ENCODE measurements around the gene TTLL13.

TTLL13 gene

GRCh38 chr15:90217671-90218394 is 31.5 kb upstream of the TTLL13 start:
- no peak for DNase-seq

- no peak for DNase-seq
Observed at GRCh38 chr15:90219421-90220141, 29.8 kb upstream of the TTLL13 start.

- DNase-seq, result peak; percentile 60
Observed at GRCh38 chr15:90221246-90221900, 28.0 kb upstream of the TTLL13 start.

GRCh38 chr15:90222547-90222946 is 26.8 kb upstream of the TTLL13 start:
- DNase-seq, result no peak

- no peak for DNase-seq
Observed at GRCh38 chr15:90223441-90224165, 25.8 kb upstream of the TTLL13 start.

- no peak for DNase-seq
Observed at GRCh38 chr15:90225047-90225446, 24.3 kb upstream of the TTLL13 start.

GRCh38 chr15:90225504-90226234 is 23.7 kb upstream of the TTLL13 start:
- no peak for DNase-seq

GRCh38 chr15:90227336-90227735 is 22.0 kb upstream of the TTLL13 start:
- no peak for DNase-seq

GRCh38 chr15:90227816-90228772 is 21.3 kb upstream of the TTLL13 start:
- DNase-seq, result no peak

- no peak for DNase-seq
Observed at GRCh38 chr15:90228960-90229359, 20.4 kb upstream of the TTLL13 start.

DNA sequence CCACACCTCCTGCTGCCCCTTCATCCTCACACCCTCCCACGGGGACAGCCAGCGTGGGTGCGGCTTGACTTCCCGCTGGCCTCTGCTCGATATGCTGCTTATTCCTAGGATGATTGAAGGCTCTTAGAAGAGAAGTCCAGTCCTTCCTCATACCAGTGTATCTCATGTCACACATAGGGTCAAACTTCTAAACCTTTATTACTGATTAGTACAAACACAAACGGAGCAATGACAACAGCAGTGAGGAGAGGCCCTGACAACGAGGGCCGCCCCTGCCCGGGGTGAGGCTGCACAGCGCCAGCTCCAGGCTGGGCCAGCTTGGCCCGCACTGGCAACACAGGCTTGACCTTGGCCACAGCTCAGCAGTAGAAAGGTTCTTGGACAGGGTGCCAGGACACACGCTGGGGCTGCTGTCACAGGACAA is 19.3 kb upstream of the TTLL13 start:
- no peak for DNase-seq

DNA sequence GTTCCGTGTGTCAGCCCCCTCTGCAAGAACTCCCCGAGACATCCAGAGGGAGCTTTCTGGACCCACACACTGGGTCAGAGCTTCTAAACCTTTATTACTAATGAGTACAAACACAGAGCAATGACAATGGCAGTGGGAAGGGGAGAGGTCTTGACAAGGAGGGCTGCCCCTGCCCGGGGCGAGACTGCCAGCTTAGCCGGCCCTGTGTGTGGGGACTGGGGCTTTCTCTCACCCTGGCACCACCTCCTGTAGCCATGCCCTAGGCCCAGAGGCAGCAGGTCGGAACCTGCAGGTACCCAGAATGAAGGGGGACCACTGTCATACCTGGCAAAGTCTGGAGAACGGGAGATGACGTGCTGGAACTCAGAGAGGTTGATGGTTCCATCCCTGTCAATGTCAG is 18.7 kb upstream of the TTLL13 start:
- DNase-seq, result no peak

GRCh38 chr15:90231028-90232017 is 18.0 kb upstream of the TTLL13 start:
- DNase-seq, result no peak

DNA sequence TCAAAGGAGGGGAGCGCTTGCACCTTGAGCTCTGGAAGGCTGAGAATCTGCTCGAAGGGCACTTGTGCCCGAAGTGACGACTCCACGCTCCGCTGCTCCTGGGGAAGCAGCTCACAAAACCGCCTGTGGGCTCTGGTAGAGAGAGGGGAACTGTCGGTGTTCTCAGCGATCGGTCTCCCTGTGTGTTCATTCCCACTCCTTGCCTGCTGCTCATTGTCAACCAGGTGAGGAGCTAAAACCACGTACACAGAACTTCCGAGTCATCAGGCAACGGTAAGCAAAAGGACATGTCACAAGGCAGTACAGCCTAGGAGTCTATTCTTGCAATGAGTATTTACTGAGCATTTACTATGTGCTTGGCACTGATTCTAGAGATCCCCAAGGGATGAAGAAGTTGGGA is 17.2 kb upstream of the TTLL13 start:
- DNase-seq, result no peak

DNA sequence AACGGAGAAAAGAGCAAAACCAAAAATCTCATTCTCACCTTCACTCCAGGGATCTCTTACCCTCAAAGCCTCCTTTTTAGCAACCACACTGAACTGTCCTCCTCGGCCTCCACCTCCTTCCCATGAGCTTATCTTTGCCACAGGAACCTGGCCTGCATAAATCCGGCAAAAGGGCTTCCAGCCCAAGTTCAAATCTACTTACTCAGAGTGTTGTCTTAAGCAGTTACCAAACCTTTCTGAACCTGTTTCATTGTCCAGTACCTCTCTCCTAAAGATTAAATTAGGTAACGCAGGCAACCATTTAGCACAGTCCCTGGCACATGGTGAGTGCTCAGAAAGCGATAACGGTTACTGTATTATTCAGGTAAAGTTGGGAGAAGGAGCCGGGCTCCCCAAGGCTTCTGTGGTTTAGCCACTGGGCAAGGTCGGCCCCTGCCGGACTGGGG is 16.4 kb upstream of the TTLL13 start:
- no peak for DNase-seq

- DNase-seq, result peak; percentile 82
Observed at GRCh38 chr15:90233387-90234095, 15.8 kb upstream of the TTLL13 start, which contains the start of gene CIB1. CIB1 (minus strand) TSS chr15:90233941; CDS start chr15:90233885, 56 bp downstream.

GRCh38 chr15:90234096-90234988 is 15.0 kb upstream of the TTLL13 start, which contains the start of gene GDPGP1:
GDPGP1 (plus strand) TSS chr15:90234209; CDS start chr15:90240909, 6,700 bp downstream.
- DNase-seq, result no peak

- DNase-seq, result no peak
Observed at GRCh38 chr15:90239371-90239770, 10.0 kb upstream of the TTLL13 start.

Measured in NCI-H2171 treated with DMSO at 0.1 percent for 48 hours (cell line).